K562 (cell line): ENCODE results near the gene SHB. TPM values are rescaled to one million over a fixed set of nuclear protein-coding genes. Genes with fewer than 3 reads are reported as not detected.
A peak's percentile ranks its signal among the peaks of the same experiment; 100 is the strongest.

Source experiments
- CC2D1A ChIP-seq: fragments of 450-650 bp; IDR thresholded peaks from 2 replicates; pipeline ENCODE4 v1.6.1; 2017; ENCODE audit warnings: mild to moderate bottlenecking
- DIDO1 ChIP-seq: fragments of 450-650 bp; IDR thresholded peaks from 2 replicates; pipeline ENCODE4 v1.6.1; 2016; ENCODE audit warnings: low read depth, missing biosample characterization, missing genetic modification characterization
- JUN ChIP-seq, 2 experiments: sonication (generic) in 1 of 2; formaldehyde crosslinking in 1 of 2; IDR thresholded peaks; 2 replicates each; pipeline versions ENCODE4 v1.6.1 to v1.8.0; 2012 to 2022; ENCODE audit warnings: borderline replicate concordance in 2 of 2, mild to moderate bottlenecking in 2 of 2, improper control_type of control experiment in 1 of 2, low read depth in 1 of 2, low read length in 1 of 2, missing genetic modification reagents in 1 of 2
- NEUROD1 ChIP-seq: fragments of 150-350 bp; IDR thresholded peaks from 2 replicates; pipeline ENCODE4 v1.6.1; 2014; ENCODE audit warnings: borderline replicate concordance, low read length, low read depth; ENCODE audit not compliant: partially characterized antibody
- NR1H2 ChIP-seq: sonication (generic); formaldehyde crosslinking; IDR thresholded peaks from 2 replicates; pipeline ENCODE4 v1.4.0; 2020; ENCODE audit warnings: mild to moderate bottlenecking, missing genetic modification reagents
- PYGO2 ChIP-seq: fragments of 450-650 bp; IDR thresholded peaks from 2 replicates; pipeline ENCODE4 v1.6.1; 2016; ENCODE audit warnings: mild to moderate bottlenecking, missing genetic modification characterization, moderate library complexity, missing compliant biosample characterization
- RBM25 ChIP-seq: fragments of 200-400 bp; formaldehyde crosslinking; IDR thresholded peaks from 2 replicates; pipeline ENCODE4 v1.6.1; 2018; ENCODE audit warnings: low read length, low read depth, moderate library complexity; ENCODE audit not compliant: severe bottlenecking
- SNIP1 ChIP-seq: fragments of 450-650 bp; IDR thresholded peaks from 2 replicates; pipeline ENCODE4 v1.7.1; 2017; ENCODE audit warnings: low read depth, mild to moderate bottlenecking
- SRSF3 ChIP-seq: fragments of 200-400 bp; formaldehyde crosslinking; IDR thresholded peaks from 2 replicates; pipeline ENCODE4 v1.6.1; 2016; ENCODE audit warnings: mild to moderate bottlenecking, low read length, moderate library complexity; ENCODE audit not compliant: insufficient read depth
- SRSF9 ChIP-seq: fragments of 200-400 bp; formaldehyde crosslinking; IDR thresholded peaks from 2 replicates; pipeline ENCODE4 v1.6.1; 2017; ENCODE audit warnings: low read depth, low read length, borderline replicate concordance
- ZNF23 ChIP-seq: fragments of 250-450 bp; sonication (Bioruptor Pico); IDR thresholded peaks from 2 replicates; pipeline ENCODE4 v1.4.0; 2020; ENCODE audit warnings: mild to moderate bottlenecking
- ZNF444 ChIP-seq: fragments of 250-450 bp; sonication (Bioruptor Pico); IDR thresholded peaks from 2 replicates; pipeline ENCODE4 v1.4.0; 2020; ENCODE audit warnings: mild to moderate bottlenecking, moderate library complexity
- polyA plus RNA-seq, 8 experiments: library from polyadenylated mRNA; depleted of rRNA in 4 of 8; stranded (reverse) in 5 of 8; unstranded in 3 of 8; fragments of >200 nt; fragmentation: Nextera tagmentation in 2 of 8; fragmentation: Illumina TruSeq in 1 of 8; extraction: Ambion mirVana in 2 of 8; extraction: Trizol in 1 of 8; gene quantifications; 2 replicates each; pipeline versions ENCODE4 v1.2.1 to v1.2.3, GENCODE V29; 2011 to 2014; ENCODE audit warnings: inconsistent platforms in 1 of 8, missing spikeins in 1 of 8
- total RNA-seq, 7 experiments: library from RNA; depleted of rRNA in 6 of 7; stranded (reverse); fragments of >200 nt in 6 of 7; fragmentation: Illumina TruSeq in 2 of 7; extraction: Trizol in 2 of 7; gene quantifications; 2 replicates each; pipeline versions ENCODE4 v1.2.1 to v1.2.3, GENCODE V29; 2011 to 2021; ENCODE audit warnings: low replicate concordance in 1 of 7
- TF ChIP-seq, protein P1 (sequence below): fragments of 250-450 bp; sonication (Bioruptor Pico); IDR thresholded peaks from 2 replicates; pipeline ENCODE4 v1.5.0; 2020; ENCODE audit warnings: mild to moderate bottlenecking, borderline replicate concordance
- TF ChIP-seq, protein P2 (sequence below), 2 experiments: fragments of 450-650 bp; conservative IDR thresholded peaks; 2 replicates each; pipeline ENCODE4 v1.6.1; 2017; ENCODE audit warnings: mild to moderate bottlenecking in 2 of 2, moderate library complexity in 2 of 2
- TF ChIP-seq, protein P3 (sequence below): sonication (generic); formaldehyde crosslinking; IDR thresholded peaks from 2 replicates; pipeline ENCODE4 v1.8.1; 2023; ENCODE audit warnings: missing genetic modification reagents, mild to moderate bottlenecking, borderline replicate concordance

Gene SHB
- total and polyA plus RNA-seq, 9 of the 15 experiments (the other 6 are each of a cell fraction or from before 2014, with no cell fraction given): 0.78 to 16.0 (median 5.3) TPM

DNA sequence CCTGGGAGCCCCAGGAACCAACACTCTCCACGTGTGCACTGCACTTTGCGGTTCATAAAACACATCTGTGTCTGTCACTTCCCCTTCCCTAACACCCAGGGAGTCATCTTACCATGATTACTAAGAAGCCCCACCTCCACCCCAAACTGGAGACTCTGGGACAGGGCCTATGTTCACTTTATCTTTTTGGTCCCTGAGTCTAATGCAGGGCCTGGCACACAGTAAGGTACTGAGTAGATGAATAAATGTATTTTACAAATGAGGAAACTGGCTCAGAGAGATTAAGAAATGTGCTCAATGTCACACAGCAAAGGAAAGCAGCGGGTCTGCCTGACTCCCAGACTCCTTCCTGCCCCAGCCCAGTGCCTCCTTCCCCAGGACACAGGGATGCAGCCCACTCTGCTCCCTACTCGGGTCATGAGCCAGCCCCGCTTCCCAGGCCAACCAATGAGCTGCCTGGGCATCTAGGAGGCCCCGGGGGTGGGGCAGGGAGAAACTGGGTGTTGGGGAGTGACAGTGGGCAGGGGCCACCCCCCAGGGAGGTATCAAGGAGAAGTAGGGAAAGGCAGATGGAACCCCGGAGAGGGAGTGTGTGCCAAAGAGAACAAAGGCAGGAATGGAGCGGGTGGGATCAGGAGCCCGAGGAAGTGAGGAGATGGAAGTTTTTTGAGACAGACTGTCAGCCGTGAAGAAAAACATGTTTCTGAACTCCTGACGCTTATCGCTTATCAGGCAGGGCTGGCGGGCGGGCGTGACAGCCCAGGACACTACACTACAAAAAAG is 30.5 kb downstream of the SHB start (continued):
- TF ChIP-seq, protein P1, sequence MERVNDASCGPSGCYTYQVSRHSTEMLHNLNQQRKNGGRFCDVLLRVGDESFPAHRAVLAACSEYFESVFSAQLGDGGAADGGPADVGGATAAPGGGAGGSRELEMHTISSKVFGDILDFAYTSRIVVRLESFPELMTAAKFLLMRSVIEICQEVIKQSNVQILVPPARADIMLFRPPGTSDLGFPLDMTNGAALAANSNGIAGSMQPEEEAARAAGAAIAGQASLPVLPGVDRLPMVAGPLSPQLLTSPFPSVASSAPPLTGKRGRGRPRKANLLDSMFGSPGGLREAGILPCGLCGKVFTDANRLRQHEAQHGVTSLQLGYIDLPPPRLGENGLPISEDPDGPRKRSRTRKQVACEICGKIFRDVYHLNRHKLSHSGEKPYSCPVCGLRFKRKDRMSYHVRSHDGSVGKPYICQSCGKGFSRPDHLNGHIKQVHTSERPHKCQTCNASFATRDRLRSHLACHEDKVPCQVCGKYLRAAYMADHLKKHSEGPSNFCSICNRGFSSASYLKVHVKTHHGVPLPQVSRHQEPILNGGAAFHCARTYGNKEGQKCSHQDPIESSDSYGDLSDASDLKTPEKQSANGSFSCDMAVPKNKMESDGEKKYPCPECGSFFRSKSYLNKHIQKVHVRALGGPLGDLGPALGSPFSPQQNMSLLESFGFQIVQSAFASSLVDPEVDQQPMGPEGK (CRISPR knock-in tag): no peak
- TF ChIP-seq DIDO1 (tag) (0 out of 2 replicates have a peak, but pooled peaks have one; percentile 25), CC2D1A (no peak), NEUROD1 (no peak), SRSF9 (no peak), PYGO2 (tag) (no peak), ZNF23 (CRISPR knock-in tag) (no peak), SNIP1 (no peak), NR1H2 (no peak), ZNF444 (CRISPR knock-in tag) (no peak), RBM25 (peak; percentile 88), SRSF3 (no peak), JUN (IDR thresholded peaks at IDR 0.05; ENCODE audit: borderline replicate concordance, low read depth, low read length) (no peak), JUN (CRISPR knock-in tag; IDR thresholded peaks at IDR 0.05; ENCODE audit: borderline replicate concordance) (no peak)
- TF ChIP-seq, protein P2, sequence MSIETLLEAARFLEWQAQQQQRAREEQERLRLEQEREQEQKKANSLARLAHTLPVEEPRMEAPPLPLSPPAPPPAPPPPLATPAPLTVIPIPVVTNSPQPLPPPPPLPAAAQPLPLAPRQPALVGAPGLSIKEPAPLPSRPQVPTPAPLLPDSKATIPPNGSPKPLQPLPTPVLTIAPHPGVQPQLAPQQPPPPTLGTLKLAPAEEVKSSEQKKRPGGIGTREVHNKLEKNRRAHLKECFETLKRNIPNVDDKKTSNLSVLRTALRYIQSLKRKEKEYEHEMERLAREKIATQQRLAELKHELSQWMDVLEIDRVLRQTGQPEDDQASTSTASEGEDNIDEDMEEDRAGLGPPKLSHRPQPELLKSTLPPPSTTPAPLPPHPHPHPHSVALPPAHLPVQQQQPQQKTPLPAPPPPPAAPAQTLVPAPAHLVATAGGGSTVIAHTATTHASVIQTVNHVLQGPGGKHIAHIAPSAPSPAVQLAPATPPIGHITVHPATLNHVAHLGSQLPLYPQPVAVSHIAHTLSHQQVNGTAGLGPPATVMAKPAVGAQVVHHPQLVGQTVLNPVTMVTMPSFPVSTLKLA (conservative IDR thresholded peaks at IDR 0.05): no peak
- TF ChIP-seq, protein P3, sequence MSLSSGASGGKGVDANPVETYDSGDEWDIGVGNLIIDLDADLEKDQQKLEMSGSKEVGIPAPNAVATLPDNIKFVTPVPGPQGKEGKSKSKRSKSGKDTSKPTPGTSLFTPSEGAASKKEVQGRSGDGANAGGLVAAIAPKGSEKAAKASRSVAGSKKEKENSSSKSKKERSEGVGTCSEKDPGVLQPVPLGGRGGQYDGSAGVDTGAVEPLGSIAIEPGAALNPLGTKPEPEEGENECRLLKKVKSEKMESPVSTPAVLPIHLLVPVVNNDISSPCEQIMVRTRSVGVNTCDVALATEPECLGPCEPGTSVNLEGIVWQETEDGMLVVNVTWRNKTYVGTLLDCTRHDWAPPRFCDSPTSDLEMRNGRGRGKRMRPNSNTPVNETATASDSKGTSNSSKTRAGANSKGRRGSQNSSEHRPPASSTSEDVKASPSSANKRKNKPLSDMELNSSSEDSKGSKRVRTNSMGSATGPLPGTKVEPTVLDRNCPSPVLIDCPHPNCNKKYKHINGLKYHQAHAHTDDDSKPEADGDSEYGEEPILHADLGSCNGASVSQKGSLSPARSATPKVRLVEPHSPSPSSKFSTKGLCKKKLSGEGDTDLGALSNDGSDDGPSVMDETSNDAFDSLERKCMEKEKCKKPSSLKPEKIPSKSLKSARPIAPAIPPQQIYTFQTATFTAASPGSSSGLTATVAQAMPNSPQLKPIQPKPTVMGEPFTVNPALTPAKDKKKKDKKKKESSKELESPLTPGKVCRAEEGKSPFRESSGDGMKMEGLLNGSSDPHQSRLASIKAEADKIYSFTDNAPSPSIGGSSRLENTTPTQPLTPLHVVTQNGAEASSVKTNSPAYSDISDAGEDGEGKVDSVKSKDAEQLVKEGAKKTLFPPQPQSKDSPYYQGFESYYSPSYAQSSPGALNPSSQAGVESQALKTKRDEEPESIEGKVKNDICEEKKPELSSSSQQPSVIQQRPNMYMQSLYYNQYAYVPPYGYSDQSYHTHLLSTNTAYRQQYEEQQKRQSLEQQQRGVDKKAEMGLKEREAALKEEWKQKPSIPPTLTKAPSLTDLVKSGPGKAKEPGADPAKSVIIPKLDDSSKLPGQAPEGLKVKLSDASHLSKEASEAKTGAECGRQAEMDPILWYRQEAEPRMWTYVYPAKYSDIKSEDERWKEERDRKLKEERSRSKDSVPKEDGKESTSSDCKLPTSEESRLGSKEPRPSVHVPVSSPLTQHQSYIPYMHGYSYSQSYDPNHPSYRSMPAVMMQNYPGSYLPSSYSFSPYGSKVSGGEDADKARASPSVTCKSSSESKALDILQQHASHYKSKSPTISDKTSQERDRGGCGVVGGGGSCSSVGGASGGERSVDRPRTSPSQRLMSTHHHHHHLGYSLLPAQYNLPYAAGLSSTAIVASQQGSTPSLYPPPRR (CRISPR knock-in tag): no peak
